Thyroid gland (tissue), 4 donors: ENCODE data around the gene NDUFV3. TPM values are rescaled to one million over a fixed set of nuclear protein-coding genes. Genes with fewer than 3 reads are reported as not detected.
A peak's percentile ranks its signal among the peaks of the same experiment; 100 is the strongest.

ENCODE experiments used
- DNase-seq, 2 donors: peaks; one replicate each; pipeline ENCODE4 v3.0.0-alpha.2; 2019
- H3K27ac ChIP-seq, 3 donors: fragments of 200-600 bp; sonication (generic); 1 replicate in 2 of 3; 2 replicates in 1 of 3; pipeline ENCODE4 v1.5.1; 2016 to 2019; ENCODE audit warnings: mild to moderate bottlenecking in 1 of 3, moderate library complexity in 1 of 3
- H3K27me3 ChIP-seq: fragments of 200-600 bp; sonication (generic); one replicate; pipeline ENCODE4 v1.5.1; 2019
- H3K36me3 ChIP-seq, 2 donors: fragments of 200-600 bp; sonication (generic); one replicate each; pipeline ENCODE4 v1.5.1; 2016 to 2019
- H3K4me1 ChIP-seq, 2 donors: fragments of 200-600 bp; sonication (generic); one replicate each; pipeline ENCODE4 v1.5.1; 2017 to 2019
- H3K4me3 ChIP-seq, 3 donors: fragments of 200-600 bp; sonication (generic); replicated peaks in 1 of 3; 1 replicate in 2 of 3; 2 replicates in 1 of 3; pipeline ENCODE4 v1.5.1; 2016; ENCODE audit warnings: mild to moderate bottlenecking in 1 of 3
- H3K9me3 ChIP-seq: fragments of 200-600 bp; sonication (generic); one replicate; pipeline ENCODE4 v1.5.1; 2017
- POLR2A ChIP-seq, 2 donors: fragments of 450-650 bp; IDR thresholded peaks; one replicate each; pipeline ENCODE4 v1.6.1; 2017; ENCODE audit warnings: antibody characterized with exemption in 2 of 2, mild to moderate bottlenecking in 2 of 2, moderate library complexity in 1 of 2
- WGBS, 2 donors: methylation state at CpG; one replicate each; pipeline ENCODE4 v1.1.5; 2017; 5-methylcytosine and 5-hydroxymethylcytosine counted together
- intact Hi-C: fragments of 100-400 bp; cut with DNase I; formaldehyde crosslinking; loops from one replicate; pipeline ENCODE4 v1.15.1; 2023
- total RNA-seq, 4 donors: library from RNA; depleted of rRNA; stranded (reverse); fragments of >200 nt; gene quantifications; one replicate each; pipeline ENCODE4 v1.2.3, GENCODE V29; 2016
- TF ChIP-seq, protein P1 (sequence below), 6 experiments: fragments of 200-600 bp in 3 of 6; fragments of 450-650 bp in 3 of 6; sonication (generic) in 3 of 6; IDR thresholded peaks; one replicate each; pipeline ENCODE4 v1.5.1; 2016 to 2019; ENCODE audit warnings: antibody characterized with exemption in 6 of 6, mild to moderate bottlenecking in 2 of 6, inconsistent platforms in 1 of 6, moderate library complexity in 1 of 6

The NDUFV3 gene
- total RNA-seq, result 10 to 100 TPM; 51.9 to 61.8 (median 55.2) TPM

DNA sequence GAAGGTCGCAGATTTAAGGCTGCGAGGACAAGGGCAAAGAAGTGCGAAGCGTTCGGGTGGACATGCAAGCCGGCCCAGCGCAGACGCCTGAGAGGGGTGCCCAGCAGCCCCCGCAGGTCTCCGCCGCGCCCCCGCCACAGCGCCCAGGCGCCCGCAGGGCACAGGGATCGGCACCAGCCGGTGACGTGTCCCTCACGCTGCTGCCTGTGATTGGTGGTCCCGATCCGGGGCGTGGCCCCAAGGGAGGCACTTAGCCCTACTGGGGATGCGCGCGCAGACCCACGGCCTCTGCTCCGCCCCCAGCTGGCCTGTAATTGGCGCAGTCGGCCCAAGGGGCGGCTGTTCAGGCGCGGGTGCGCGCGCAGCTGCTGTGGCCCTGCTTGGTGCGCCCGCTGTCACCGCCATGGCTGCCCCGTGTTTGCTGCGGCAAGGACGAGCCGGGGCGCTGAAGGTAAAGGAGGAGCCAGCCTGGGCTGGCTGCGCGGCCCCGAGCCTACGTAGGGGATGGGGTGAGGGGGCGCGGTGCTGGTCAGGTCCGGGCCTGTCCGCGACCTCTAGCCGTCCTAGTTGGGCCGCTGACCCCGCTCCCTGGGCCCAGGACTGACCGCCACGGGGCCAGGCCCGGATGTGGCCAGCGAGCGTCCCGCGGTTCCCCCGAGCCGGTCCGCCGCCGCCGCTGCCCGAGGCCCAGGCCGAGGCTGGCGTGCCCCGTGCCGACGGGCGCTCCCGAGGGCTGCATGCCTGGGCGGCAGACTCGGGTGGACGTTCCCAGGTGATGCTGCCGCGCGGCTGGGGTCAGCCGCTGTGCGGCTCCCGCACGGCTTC, at the start of gene NDUFV3:
Gene NDUFV3 (plus strand): TSS at position 379 of the 825 bp plus-strand sequence. CDS start 25 bp downstream, at position 404.
- peak within 1 kb of the TSS; percentile 60 to 81 (median 69) for H3K4me3 ChIP-seq
- 0% methylated on average over 4 to 13 of the region's 87 CpGs for WGBS, 2 donors
- H3K9me3 ChIP-seq, result no peaks in the 10 kb centered on the region
- TF ChIP-seq, protein P1, sequence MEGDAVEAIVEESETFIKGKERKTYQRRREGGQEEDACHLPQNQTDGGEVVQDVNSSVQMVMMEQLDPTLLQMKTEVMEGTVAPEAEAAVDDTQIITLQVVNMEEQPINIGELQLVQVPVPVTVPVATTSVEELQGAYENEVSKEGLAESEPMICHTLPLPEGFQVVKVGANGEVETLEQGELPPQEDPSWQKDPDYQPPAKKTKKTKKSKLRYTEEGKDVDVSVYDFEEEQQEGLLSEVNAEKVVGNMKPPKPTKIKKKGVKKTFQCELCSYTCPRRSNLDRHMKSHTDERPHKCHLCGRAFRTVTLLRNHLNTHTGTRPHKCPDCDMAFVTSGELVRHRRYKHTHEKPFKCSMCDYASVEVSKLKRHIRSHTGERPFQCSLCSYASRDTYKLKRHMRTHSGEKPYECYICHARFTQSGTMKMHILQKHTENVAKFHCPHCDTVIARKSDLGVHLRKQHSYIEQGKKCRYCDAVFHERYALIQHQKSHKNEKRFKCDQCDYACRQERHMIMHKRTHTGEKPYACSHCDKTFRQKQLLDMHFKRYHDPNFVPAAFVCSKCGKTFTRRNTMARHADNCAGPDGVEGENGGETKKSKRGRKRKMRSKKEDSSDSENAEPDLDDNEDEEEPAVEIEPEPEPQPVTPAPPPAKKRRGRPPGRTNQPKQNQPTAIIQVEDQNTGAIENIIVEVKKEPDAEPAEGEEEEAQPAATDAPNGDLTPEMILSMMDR (IDR thresholded peaks at IDR 0.05), result no peak
- TF ChIP-seq POLR2A (IDR thresholded peaks at IDR 0.05), result peak; percentile 93 to 98
- DNase-seq, result peak; percentile 100
- H3K27me3 ChIP-seq, result no peaks in the 10 kb centered on the region
- no peaks in the 10 kb centered on the region for H3K4me1 ChIP-seq
- H3K27ac ChIP-seq, result peak within 1 kb of the TSS; percentile 83 to 89 (median 88)
- intact Hi-C loops, result no loop called here
- H3K36me3 ChIP-seq, result peaks cover 8 to 13% of the 10 kb centered on the region in 2 donors

DNA sequence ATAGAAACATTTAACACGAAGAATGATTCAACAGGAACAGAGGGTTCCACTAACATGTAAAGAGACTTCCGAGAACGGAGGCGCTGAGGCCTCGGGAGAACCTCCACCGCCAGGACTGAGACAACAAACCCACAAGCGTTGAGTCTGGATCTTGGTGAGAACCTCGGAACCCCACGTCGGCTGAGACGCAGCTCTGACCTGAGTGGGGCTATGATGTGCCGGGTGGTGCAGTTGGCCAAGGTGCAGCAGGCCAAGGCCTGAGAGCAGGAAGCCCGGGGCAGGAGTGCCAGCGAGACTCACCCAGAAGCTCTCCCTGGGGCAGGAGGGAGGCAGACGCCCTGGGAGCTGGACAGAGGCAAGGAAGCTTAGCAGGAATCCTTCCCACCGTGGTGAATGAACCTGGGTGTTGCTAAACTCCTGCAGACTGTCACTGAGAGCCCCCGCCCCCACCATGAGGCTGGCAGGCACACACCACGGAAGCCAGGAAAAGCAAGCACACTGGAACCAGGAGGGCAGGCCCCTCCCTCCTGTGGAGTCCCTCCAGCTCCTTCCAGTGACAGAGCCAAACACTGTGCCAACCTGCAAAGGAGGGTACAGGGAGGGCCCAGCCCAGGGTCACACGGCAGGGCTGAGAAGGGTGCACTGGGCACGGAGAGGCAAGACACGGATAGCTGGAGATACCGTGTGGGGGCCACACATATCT, 48.5 kb upstream of the NDUFV3 start:
- Histone ChIP-seq H3K27ac (peak overlapping the region; percentile 53 to 70 (median 65)), H3K9me3 (no peaks in the 10 kb centered on the region)
- DNase-seq, result peak; percentile 93 to 95

DNA sequence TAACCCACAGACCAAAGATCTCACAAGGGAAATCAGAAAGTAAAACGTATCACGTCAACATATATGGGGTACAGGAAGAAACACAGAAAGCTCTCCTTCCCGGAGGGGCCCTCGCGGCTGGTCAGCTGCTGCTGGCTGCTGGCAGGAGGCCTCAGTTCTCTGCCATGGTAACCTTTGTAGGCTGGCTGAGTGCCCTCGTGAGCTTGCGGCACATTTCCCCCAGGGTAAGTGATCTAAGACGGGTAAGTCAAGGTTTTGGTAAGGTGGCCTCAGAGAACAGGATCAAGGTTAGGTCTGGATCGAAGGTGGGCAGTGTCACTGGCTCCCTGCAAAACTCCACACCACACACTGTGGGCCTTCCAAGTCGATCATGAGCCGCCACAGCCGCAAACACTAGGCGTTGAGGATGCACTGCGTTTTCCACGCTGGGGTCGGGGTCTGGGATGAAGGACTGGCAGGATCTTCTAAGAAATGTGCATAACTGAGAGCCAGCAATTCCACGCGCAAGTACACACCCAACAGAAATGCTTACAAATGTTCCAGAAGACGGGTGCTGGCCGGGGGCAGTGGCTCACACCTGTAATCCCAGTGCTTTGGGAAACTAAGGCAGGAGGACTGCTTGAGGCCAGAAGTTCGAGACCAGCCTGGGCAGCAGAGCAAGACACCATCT, 47.7 kb upstream of the NDUFV3 start:
- intact Hi-C loops, result loop anchor here (10.0 kb wide), 1 partner anchor 59 kb away; no protein-coding TSS in a partner anchor
- peak overlapping the region; percentile 53 to 70 (median 65) for H3K27ac ChIP-seq
- 76 to 80% methylated on average over 21 of the region's 21 CpGs for WGBS, 2 donors
- no peaks in the 10 kb centered on the region for H3K27me3 ChIP-seq
- H3K4me1 ChIP-seq, result peaks cover 14 to 15% of the 10 kb centered on the region in 2 donors
- TF ChIP-seq, protein P1 (IDR thresholded peaks at IDR 0.05), result no peak
- TF ChIP-seq POLR2A (IDR thresholded peaks at IDR 0.05), result no peak
- DNase-seq, result peak; percentile 80 to 83
- H3K9me3 ChIP-seq, result no peaks in the 10 kb centered on the region
- H3K4me3 ChIP-seq, result no peak overlapping the region
- H3K36me3 ChIP-seq, result peaks cover 13 to 17% of the 10 kb centered on the region in 2 donors

More for the DNA sequence above, 48.5 kb upstream of the NDUFV3 start:
- H3K36me3 ChIP-seq, result peaks cover 8 to 12% of the 10 kb centered on the region in 2 donors
- WGBS, 2 donors, result 78% methylated on average over 18 to 21 of the region's 22 CpGs
- TF ChIP-seq, protein P1 (IDR thresholded peaks at IDR 0.05), result no peak
- TF ChIP-seq POLR2A (IDR thresholded peaks at IDR 0.05), result no peak
- peaks cover 14 to 15% of the 10 kb centered on the region in 2 donors for H3K4me1 ChIP-seq
- H3K27me3 ChIP-seq, result no peaks in the 10 kb centered on the region
- no peak overlapping the region for H3K4me3 ChIP-seq
- intact Hi-C loops, result loop anchor here (10.0 kb wide), 1 partner anchor 60 kb away; no protein-coding TSS in a partner anchor

DNA sequence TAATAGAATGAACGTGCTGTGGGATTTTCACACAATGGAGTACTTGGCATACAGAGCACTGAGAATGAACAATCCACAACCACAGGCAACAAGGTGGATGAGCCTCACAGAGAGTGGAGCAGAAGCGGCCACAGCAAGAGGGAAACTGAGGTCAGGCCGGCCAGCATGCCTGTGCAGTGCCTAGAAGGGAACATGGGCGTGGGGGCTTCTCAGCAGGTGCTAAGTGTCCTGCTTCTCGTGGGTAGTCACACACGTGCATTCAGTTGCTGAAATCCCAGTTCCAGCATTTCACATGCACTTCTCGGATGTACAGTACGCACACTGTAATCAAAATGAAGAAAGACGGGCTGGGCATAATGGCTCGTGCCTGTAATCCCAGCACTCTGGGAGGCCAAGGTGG, 46.9 kb upstream of the NDUFV3 start:
- peaks cover 11 to 20% of the 10 kb centered on the region in 2 donors for H3K36me3 ChIP-seq
- peaks cover 14 to 15% of the 10 kb centered on the region in 2 donors for H3K4me1 ChIP-seq
- intact Hi-C loops, result loop anchor here (10.0 kb wide), 1 partner anchor 59 kb away; no protein-coding TSS in a partner anchor
- H3K27me3 ChIP-seq, result no peaks in the 10 kb centered on the region
- WGBS, 2 donors, result 93 to 94% methylated on average over 10 of the region's 10 CpGs
- no peaks in the 10 kb centered on the region for H3K9me3 ChIP-seq
- TF ChIP-seq POLR2A (IDR thresholded peaks at IDR 0.05), result no peak
- TF ChIP-seq, protein P1 (IDR thresholded peaks at IDR 0.05), result no peak
- H3K4me3 ChIP-seq, result no peak overlapping the region
- DNase-seq, result no peak
- no peak overlapping the region for H3K27ac ChIP-seq
